Measurements from ENCODE around the gene MSI2. TPM values are rescaled to one million over a fixed set of nuclear protein-coding genes. Genes with fewer than 3 reads are reported as not detected.

MSI2 gene
- total RNA-seq, 2 experiments from 2014 or later, result 38.8 to 39.0 TPM

- CTCF ChIA-PET, result interaction anchor here (0.6 to 6.0 kb wide), 3 partner anchors 10 to 341 kb away, joined by 3 to 32 read pairs (median 4); no protein-coding TSS in a partner anchor
- H3K27ac Mint-ChIP-seq, result no peak overlapping the region
- no peaks in the 10 kb centered on the region for H3K27me3 Mint-ChIP-seq (ENCODE audit: low read depth)
- DNase-seq, result no peak
- peaks cover 2% of the 10 kb centered on the region for H3K4me1 Mint-ChIP-seq (ENCODE audit: low read depth)
- no peaks in the 10 kb centered on the region for H3K36me3 Mint-ChIP-seq (ENCODE audit: low read depth)
- intact Hi-C loops (cut with micrococcal nuclease), result no loop called here
- H3K4me3 Mint-ChIP-seq, result no peak overlapping the region
- H3K9me3 Mint-ChIP-seq, result no peaks in the 10 kb centered on the region
Measured at GRCh38 chr17:57662041-57662440, 405.7 kb downstream of the MSI2 start.

- Mint-ChIP-seq H3K9me3 (no peaks in the 10 kb centered on the region), H3K4me3 (no peak overlapping the region), H3K36me3 (ENCODE audit: low read depth) (no peaks in the 10 kb centered on the region), H3K4me1 (ENCODE audit: low read depth) (peaks cover 2% of the 10 kb centered on the region), H3K27me3 (ENCODE audit: low read depth) (no peaks in the 10 kb centered on the region), H3K27ac (no peak overlapping the region)
- peak; percentile 17 for DNase-seq
- CTCF ChIA-PET, result interaction anchor here (6.0 kb wide), 1 partner anchor 9 kb away, joined by 32 read pairs; no protein-coding TSS in a partner anchor
- intact Hi-C loops (cut with micrococcal nuclease), result no loop called here
Measured at GRCh38 chr17:57662644-57663308, 406.5 kb downstream of the MSI2 start.

GRCh38 chr17:57663326-57664070 lies 407.2 kb downstream of the MSI2 start:
- Mint-ChIP-seq H3K4me3 (no peak overlapping the region), H3K9me3 (no peaks in the 10 kb centered on the region), H3K36me3 (ENCODE audit: low read depth) (no peaks in the 10 kb centered on the region), H3K4me1 (ENCODE audit: low read depth) (peaks cover 2% of the 10 kb centered on the region), H3K27ac (no peak overlapping the region), H3K27me3 (ENCODE audit: low read depth) (no peaks in the 10 kb centered on the region)
- CTCF ChIA-PET, result interaction anchor here (6.0 kb wide), 1 partner anchor 8 kb away, joined by 32 read pairs; no protein-coding TSS in a partner anchor
- intact Hi-C loops (cut with micrococcal nuclease), result no loop called here
- DNase-seq, result no peak

GRCh38 chr17:57665128-57665527 lies 408.8 kb downstream of the MSI2 start:
- Mint-ChIP-seq H3K36me3 (ENCODE audit: low read depth) (no peaks in the 10 kb centered on the region), H3K27ac (no peak overlapping the region)
- CTCF ChIA-PET, result interaction anchor here (0.6 to 0.8 kb wide), 2 partner anchors 10 to 79 kb away, joined by 3 to 10 read pairs; no protein-coding TSS in a partner anchor

GRCh38 chr17:57665696-57666095 lies 409.4 kb downstream of the MSI2 start:
- no peak for DNase-seq
- Mint-ChIP-seq H3K27me3 (ENCODE audit: low read depth) (no peaks in the 10 kb centered on the region), H3K27ac (peak overlapping the region; percentile 19), H3K9me3 (no peaks in the 10 kb centered on the region), H3K36me3 (ENCODE audit: low read depth) (no peaks in the 10 kb centered on the region), H3K4me3 (no peak overlapping the region), H3K4me1 (ENCODE audit: low read depth) (peaks cover 12% of the 10 kb centered on the region)
- intact Hi-C loops (cut with micrococcal nuclease), result no loop called here
- CTCF ChIA-PET, result interaction anchor here (0.8 to 1.4 kb wide), 3 partner anchors 9 to 436 kb away, joined by 3 to 5 read pairs (median 3); no protein-coding TSS in a partner anchor

More at GRCh38 chr17:57665128-57665527, 408.8 kb downstream of the MSI2 start:
- no peak overlapping the region for H3K4me3 Mint-ChIP-seq
- no peaks in the 10 kb centered on the region for H3K27me3 Mint-ChIP-seq (ENCODE audit: low read depth)
- no peak for DNase-seq
- peaks cover 6% of the 10 kb centered on the region for H3K4me1 Mint-ChIP-seq (ENCODE audit: low read depth)
- H3K9me3 Mint-ChIP-seq, result no peaks in the 10 kb centered on the region
- intact Hi-C loops (cut with micrococcal nuclease), result no loop called here

- DNase-seq, result no peak
- Mint-ChIP-seq H3K36me3 (ENCODE audit: low read depth) (no peaks in the 10 kb centered on the region), H3K4me1 (ENCODE audit: low read depth) (peaks cover 18% of the 10 kb centered on the region), H3K4me3 (no peak overlapping the region), H3K27me3 (ENCODE audit: low read depth) (no peaks in the 10 kb centered on the region), H3K27ac (no peak overlapping the region), H3K9me3 (no peaks in the 10 kb centered on the region)
- CTCF ChIA-PET, result interaction anchor here (0.5 to 1.4 kb wide), 4 partner anchors 170 to 437 kb away, joined by 3 to 5 read pairs (median 4); no protein-coding TSS in a partner anchor
- intact Hi-C loops (cut with micrococcal nuclease), result no loop called here
Measured at GRCh38 chr17:57666201-57666870, 410.0 kb downstream of the MSI2 start.

GRCh38 chr17:57666946-57667345 lies 410.6 kb downstream of the MSI2 start:
- CTCF ChIA-PET, result interaction anchor here (0.5 to 1.4 kb wide), 4 partner anchors 169 to 438 kb away, joined by 3 to 5 read pairs (median 4); no protein-coding TSS in a partner anchor
- H3K9me3 Mint-ChIP-seq, result no peaks in the 10 kb centered on the region
- no peaks in the 10 kb centered on the region for H3K27me3 Mint-ChIP-seq (ENCODE audit: low read depth)
- intact Hi-C loops (cut with micrococcal nuclease), result no loop called here
- H3K4me1 Mint-ChIP-seq (ENCODE audit: low read depth), result peaks cover 23% of the 10 kb centered on the region
- no peak overlapping the region for H3K4me3 Mint-ChIP-seq
- no peak for DNase-seq
- no peaks in the 10 kb centered on the region for H3K36me3 Mint-ChIP-seq (ENCODE audit: low read depth)
- no peak overlapping the region for H3K27ac Mint-ChIP-seq

- no peak overlapping the region for H3K27ac Mint-ChIP-seq
- H3K9me3 Mint-ChIP-seq, result no peaks in the 10 kb centered on the region
- CTCF ChIA-PET, result no interaction called here
- no peaks in the 10 kb centered on the region for H3K36me3 Mint-ChIP-seq (ENCODE audit: low read depth)
- no peak overlapping the region for H3K4me3 Mint-ChIP-seq
- no peaks in the 10 kb centered on the region for H3K27me3 Mint-ChIP-seq (ENCODE audit: low read depth)
- peaks cover 29% of the 10 kb centered on the region for H3K4me1 Mint-ChIP-seq (ENCODE audit: low read depth)
- no peak for DNase-seq
- intact Hi-C loops (cut with micrococcal nuclease), result no loop called here
Measured at GRCh38 chr17:57667461-57667923, 411.2 kb downstream of the MSI2 start.

- no peak overlapping the region for H3K27ac Mint-ChIP-seq
- H3K4me1 Mint-ChIP-seq (ENCODE audit: low read depth), result peaks cover 35% of the 10 kb centered on the region
- no peaks in the 10 kb centered on the region for H3K36me3 Mint-ChIP-seq (ENCODE audit: low read depth)
- CTCF ChIA-PET, result interaction anchor here (0.6 kb wide), 1 partner anchor 21 kb away, joined by 3 read pairs; no protein-coding TSS in a partner anchor
- no peaks in the 10 kb centered on the region for H3K9me3 Mint-ChIP-seq
- intact Hi-C loops (cut with micrococcal nuclease), result no loop called here
- H3K27me3 Mint-ChIP-seq (ENCODE audit: low read depth), result no peaks in the 10 kb centered on the region
- H3K4me3 Mint-ChIP-seq, result no peak overlapping the region
- DNase-seq, result no peak
Measured at GRCh38 chr17:57668332-57668731, 412.0 kb downstream of the MSI2 start.

- CTCF ChIA-PET, result interaction anchor here (1.1 to 4.0 kb wide), 4 partner anchors 9 to 426 kb away, joined by 4 to 58 read pairs (median 35); no protein-coding TSS in a partner anchor
- Mint-ChIP-seq H3K9me3 (no peaks in the 10 kb centered on the region), H3K27me3 (ENCODE audit: low read depth) (no peaks in the 10 kb centered on the region), H3K27ac (peak overlapping the region; percentile 83), H3K4me1 (ENCODE audit: low read depth) (peaks cover 35% of the 10 kb centered on the region), H3K36me3 (ENCODE audit: low read depth) (no peaks in the 10 kb centered on the region), H3K4me3 (no peak overlapping the region)
- DNase-seq, result no peak
- intact Hi-C loops (cut with micrococcal nuclease), result loop anchor here (1.0 to 10.0 kb wide), 7 partner anchors 24 to 413 kb away; partner anchors contain the start of genes CCDC182 and MSI2
Measured at GRCh38 chr17:57669671-57670529, 413.6 kb downstream of the MSI2 start.

Measured in activated naive CD4-positive, alpha-beta T cell treated with anti-CD3 and anti-CD28 coated beads for 36 hours (primary cell).